Coronary artery (tissue), 2 donors: ENCODE data around the gene LFNG.

Source experiments
- DNase-seq: peaks from one replicate; pipeline ENCODE4 v3.0.0-alpha.2; 2017; ENCODE audit warnings: low spot score
- H3K27ac ChIP-seq, 2 donors: fragments of 200-600 bp; sonication (generic); one replicate each; pipeline ENCODE4 v1.5.1; 2016 to 2019
- H3K4me3 ChIP-seq: fragments of 200-600 bp; sonication (generic); 2 replicates; pipeline ENCODE4 v1.5.1; 2016; ENCODE audit warnings: mild to moderate bottlenecking, moderate library complexity
- TF ChIP-seq, protein P1 (sequence below): fragments of 200-600 bp; sonication (generic); IDR thresholded peaks from one replicate; pipeline ENCODE4 v1.5.1; 2019; ENCODE audit warnings: antibody characterized with exemption

The LFNG gene

GRCh38 chr7:2517678-2518507 lies 1.7 kb upstream of the LFNG start:
- H3K27ac ChIP-seq = no peak overlapping the region
- DNase-seq = no peak
- H3K4me3 ChIP-seq = no peak overlapping the region
- TF ChIP-seq, protein P1, sequence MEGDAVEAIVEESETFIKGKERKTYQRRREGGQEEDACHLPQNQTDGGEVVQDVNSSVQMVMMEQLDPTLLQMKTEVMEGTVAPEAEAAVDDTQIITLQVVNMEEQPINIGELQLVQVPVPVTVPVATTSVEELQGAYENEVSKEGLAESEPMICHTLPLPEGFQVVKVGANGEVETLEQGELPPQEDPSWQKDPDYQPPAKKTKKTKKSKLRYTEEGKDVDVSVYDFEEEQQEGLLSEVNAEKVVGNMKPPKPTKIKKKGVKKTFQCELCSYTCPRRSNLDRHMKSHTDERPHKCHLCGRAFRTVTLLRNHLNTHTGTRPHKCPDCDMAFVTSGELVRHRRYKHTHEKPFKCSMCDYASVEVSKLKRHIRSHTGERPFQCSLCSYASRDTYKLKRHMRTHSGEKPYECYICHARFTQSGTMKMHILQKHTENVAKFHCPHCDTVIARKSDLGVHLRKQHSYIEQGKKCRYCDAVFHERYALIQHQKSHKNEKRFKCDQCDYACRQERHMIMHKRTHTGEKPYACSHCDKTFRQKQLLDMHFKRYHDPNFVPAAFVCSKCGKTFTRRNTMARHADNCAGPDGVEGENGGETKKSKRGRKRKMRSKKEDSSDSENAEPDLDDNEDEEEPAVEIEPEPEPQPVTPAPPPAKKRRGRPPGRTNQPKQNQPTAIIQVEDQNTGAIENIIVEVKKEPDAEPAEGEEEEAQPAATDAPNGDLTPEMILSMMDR = no peak

- peak overlapping the region in 1 of 2 donors; percentile 63 for H3K27ac ChIP-seq
- H3K4me3 ChIP-seq = peak overlapping the region; percentile 84
- TF ChIP-seq, protein P1 = no peak
- no peak for DNase-seq
These were observed 846 bp upstream of the LFNG start for GRCh38 chr7:2518737-2519118.

DNA sequence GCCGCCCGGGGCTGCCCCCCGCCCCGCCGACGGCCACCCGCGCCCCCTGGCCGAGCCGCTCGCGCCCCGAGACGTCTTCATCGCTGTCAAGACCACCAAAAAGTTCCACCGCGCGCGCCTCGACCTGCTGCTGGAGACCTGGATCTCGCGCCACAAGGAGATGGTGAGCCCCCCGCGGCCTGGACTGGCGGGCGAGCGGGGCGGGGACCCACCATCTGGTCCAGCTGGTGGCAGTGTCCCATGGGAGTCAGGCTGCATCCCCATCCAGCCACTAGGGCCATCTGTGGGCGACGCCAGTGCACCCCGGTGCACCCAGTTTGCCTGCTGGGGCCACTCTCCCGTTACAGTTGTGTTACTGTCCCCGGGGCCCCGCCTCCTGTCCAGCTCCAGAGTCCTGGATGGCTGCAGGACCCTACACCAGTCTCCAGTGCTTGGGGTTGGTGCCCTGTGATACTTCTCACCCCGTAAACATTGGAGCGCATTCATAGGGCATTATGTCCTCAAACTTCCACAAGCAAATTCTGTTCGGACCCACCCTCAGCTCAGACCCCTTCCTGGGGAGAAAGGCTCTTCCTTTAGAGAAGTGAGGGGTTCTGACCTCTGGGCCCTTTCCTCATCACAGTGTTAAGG lies 672 bp downstream of the LFNG start:
- Histone ChIP-seq H3K4me3 (peak overlapping the region; percentile 84), H3K27ac (peak overlapping the region in 1 of 2 donors; percentile 63)
- no peak for DNase-seq
- TF ChIP-seq, protein P1 = no peak

DNA sequence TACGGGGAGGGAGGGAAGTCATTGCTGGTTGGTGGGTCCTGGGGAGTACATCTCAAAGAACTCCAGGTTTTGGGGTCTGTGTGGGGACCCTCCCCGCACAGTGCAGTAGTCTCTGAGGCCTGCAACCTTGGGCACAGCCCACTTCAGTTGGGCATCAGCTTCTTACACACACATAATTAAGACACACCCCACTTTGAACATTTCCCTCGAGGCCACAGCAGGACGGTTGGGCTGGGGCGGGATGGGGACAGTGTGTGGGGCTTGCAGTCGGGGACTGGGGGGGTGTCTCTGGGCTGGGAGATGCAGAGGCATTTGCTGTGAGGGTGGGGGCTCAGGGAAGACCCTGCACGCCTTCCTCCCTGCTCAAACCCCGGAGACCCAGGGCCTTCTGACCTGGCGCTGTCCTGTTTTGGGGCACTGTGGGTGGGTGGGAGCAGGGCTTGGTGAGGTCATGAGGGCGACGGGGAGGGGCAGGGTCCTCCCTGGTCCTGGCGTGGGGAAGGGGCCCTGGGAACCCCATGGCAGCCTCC lies 1.3 kb downstream of the LFNG start:
- TF ChIP-seq, protein P1 = no peak
- peak overlapping the region in 1 of 2 donors; percentile 45 for H3K27ac ChIP-seq
- H3K4me3 ChIP-seq = peak overlapping the region; percentile 84
- no peak for DNase-seq

- H3K4me3 ChIP-seq = peak overlapping the region; percentile 84
- peak overlapping the region in 1 of 2 donors; percentile 45 for H3K27ac ChIP-seq
- TF ChIP-seq, protein P1 = no peak
- DNase-seq = no peak
These were observed 1.8 kb downstream of the LFNG start for GRCh38 chr7:2521341-2521745.

GRCh38 chr7:2521952-2522591 lies 2.5 kb downstream of the LFNG start:
- Histone ChIP-seq H3K4me3 (peak overlapping the region; percentile 84), H3K27ac (peak overlapping the region in 1 of 2 donors; percentile 55)
- TF ChIP-seq, protein P1 = no peak
- no peak for DNase-seq
